Activated gamma-delta T cell (primary cell): ENCODE results near the gene CCT3.
"Not testable (repeated sequence)": the region's sequence is repeated elsewhere in the genome, so short reads cannot be mapped to it uniquely, and the experiment has no call there.

Source experiments
- DNase-seq: peaks from one replicate; lab custom pipeline; 2025; lab: John Stamatoyannopoulos, UW

Gene CCT3

DNA sequence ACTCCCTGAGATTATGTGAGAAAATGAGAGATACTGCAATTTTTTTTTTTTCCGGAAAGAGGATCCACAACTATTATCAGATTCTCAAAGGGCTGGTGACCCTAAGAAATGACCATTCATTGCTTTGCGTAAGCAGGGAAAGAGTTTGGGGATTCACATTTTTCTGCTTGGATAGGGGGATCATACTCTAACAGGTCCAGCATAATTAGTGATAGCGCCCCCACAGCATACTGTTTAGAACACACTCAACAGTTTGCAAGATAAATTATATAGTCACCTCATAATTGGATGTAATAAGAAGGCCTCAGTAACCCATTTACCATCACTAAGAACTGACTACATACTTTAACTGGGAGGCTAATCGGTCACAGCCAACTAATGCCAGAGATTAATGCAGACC, 1.9 kb downstream of the CCT3 start:
- DNase-seq, result no peak

GRCh38 chr1:156323179-156323578, 14.9 kb downstream of the CCT3 start:
- DNase-seq, result not testable (repeated sequence)

- DNase-seq, result no peak
These were observed 17.5 kb downstream of the CCT3 start for GRCh38 chr1:156320560-156320959.

- no peak for DNase-seq
These were observed 18.4 kb downstream of the CCT3 start for GRCh38 chr1:156319664-156320063.

DNA sequence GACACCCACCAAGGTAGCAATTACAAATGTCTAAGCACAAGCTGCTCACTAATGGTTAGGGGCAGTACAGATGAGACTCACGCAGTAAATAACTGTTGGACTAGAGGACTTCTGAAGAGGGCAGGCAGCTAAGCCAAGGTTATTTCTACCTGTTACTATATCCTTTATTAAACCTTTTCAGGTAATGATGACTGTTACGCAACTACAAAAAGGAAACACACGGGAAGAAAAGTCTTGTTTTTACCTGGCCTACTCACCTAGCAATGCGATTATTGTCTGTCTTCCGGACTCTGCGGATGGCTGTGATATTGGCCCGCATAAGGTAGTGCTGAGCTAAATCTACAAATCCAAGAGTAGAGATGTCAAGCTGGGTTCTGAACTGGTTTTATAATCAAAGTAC, 21.2 kb downstream of the CCT3 start:
- DNase-seq, result no peak

- no peak for DNase-seq
These were observed 27.1 kb downstream of the CCT3 start for GRCh38 chr1:156310962-156311361.

DNA sequence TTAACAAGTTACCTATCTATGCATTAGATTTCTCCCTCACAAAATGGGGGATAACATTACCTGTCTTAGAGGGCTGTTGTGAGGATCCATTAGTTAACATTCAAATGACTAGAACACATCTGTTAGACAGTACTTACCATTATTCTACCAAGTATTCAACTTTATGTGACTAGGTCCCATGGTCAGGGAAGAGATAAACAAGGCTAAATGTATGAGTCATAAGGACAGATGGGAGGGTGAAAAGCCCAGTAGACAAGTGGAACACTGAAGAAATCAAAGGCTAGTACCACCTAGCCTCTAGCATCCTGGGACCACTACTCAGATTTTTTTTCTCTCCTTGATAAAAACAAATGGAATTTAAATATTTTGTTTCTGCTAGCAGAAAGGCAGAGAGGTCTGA, 30.0 kb downstream of the CCT3 start:
- no peak for DNase-seq

- DNase-seq, result no peak
These were observed 32.9 kb downstream of the CCT3 start for GRCh38 chr1:156305215-156305614.

- no peak for DNase-seq
These were observed 34.9 kb downstream of the CCT3 start for GRCh38 chr1:156303241-156303640.

DNA sequence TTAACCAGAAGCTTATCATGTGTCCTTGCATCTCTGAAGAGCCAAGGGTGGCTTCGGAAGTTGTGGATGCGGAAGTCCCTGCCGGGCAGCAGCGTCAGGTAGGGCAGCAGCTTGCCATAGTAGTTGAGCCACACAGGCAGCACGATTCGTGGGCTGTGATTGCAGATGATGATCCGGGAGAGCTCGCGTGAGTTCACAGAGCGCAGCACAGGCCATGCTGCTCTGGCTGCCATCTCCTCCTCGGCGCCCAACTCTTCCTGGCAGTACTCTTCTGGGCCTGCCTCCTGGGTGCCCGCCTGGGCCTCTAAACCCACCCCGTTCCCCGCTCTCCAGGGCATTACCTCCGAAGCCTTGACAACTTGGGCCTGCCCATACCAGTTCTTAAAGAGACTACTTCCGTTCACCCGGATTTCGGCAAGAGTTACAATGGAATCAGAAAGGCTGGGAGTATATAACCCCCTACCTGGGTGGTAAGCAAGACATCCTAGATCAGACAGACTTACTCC, 39.2 kb downstream of the CCT3 start, which contains the start of gene VHLL:
VHLL (minus strand) TSS at position 456 of the 506 bp plus-strand sequence; CDS start at position 338, 118 bp downstream.
- no peak for DNase-seq

- DNase-seq, result no peak
These were observed 42.6 kb downstream of the CCT3 start, which contains the start of gene GLMP for GRCh38 chr1:156295391-156295947. Gene GLMP (minus strand): TSS chr1:156295679. CDS start chr1:156295645, 34 bp downstream.

GRCh38 chr1:156293895-156294294, 44.2 kb downstream of the CCT3 start:
- no peak for DNase-seq

- no peak for DNase-seq
These were observed 45.0 kb downstream of the CCT3 start for GRCh38 chr1:156293098-156293434.

GRCh38 chr1:156291226-156292061, 46.6 kb downstream of the CCT3 start:
- DNase-seq, result no peak

DNA sequence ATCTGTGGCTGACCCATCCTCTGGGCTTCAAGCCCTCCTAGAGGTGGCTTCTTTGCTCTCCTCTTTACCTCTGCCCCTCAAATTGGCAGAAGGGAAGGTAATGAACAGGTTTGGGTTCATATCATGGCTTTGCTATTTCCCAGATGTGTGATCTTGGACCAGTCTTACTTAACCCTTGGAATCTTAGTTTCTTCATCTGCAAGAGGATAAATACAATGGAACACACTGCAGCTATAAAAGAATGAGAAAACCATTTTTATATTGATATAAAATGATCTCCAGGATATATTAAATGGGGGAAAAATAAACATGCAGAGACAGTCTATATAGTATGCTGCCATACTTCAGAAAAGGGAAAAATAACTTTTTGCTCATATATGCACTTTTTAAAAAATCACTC, 48.2 kb downstream of the CCT3 start:
- DNase-seq, result no peak

DNA sequence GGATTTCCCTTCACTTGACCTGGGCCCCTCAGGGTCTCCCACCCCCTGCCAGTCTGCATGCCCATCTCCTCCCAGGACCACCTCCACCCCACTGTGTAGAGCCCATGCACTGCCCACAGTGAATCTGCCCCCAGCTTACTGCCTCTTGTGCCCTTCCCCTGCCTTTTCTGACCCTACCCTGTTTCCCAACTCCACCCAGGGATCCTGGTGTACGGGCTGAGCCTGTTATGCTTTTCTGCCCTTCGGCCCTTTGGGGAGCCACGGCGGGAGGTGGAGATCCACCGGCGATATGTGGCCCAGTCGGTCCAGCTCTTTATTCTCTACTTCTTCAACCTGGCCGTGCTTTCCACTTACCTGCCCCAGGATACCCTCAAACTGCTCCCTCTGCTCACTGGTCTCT, 52.0 kb downstream of the CCT3 start:
- DNase-seq, result no peak

- no peak for DNase-seq
These were observed 52.7 kb downstream of the CCT3 start for GRCh38 chr1:156285437-156285836.

- DNase-seq, result no peak
These were observed 53.3 kb downstream of the CCT3 start for GRCh38 chr1:156284757-156285156.

DNA sequence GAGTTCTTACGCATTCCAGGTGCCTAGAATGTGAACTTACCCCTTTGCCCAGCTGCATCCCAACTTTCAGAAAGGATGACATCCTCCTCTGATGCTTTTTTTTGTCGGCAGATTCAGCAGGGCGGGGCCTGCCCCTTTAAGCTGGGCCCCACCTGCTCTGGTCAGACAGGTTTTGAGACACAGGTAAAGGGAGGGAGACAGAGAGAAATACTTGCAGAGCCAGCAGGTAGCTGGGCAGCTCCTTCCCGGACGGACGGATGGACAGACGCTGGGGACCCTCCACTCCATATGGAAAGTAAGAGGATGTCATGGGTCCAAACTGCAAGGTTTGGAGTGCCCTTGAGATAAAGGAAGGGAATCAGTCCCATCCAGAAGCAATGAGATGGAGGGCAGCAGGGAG, 54.0 kb downstream of the CCT3 start, which contains the start of gene TMEM79:
TMEM79 (plus strand) TSS at position 214 of the 400 bp plus-strand sequence. CDS start 902 bp downstream, outside the sequence.
- no peak for DNase-seq

- no peak for DNase-seq
These were observed 54.6 kb downstream of the CCT3 start for GRCh38 chr1:156283521-156283920.

GRCh38 chr1:156282479-156283222, 55.4 kb downstream of the CCT3 start, which contains the start of gene SMG5:
Gene SMG5 (minus strand): TSS chr1:156282825. CDS start chr1:156282680, 145 bp downstream.
- DNase-seq, result peak; percentile 83
